ENCODE measurements around the gene MDFI. TPM values are rescaled to one million over a fixed set of nuclear protein-coding genes. Genes with fewer than 3 reads are reported as not detected.

The MDFI gene
- total and polyA plus RNA-seq, 2 experiments from 2014 or later: 2.8 to 51.4 TPM

GRCh38 chr6:41599852-41600445 lies 38.3 kb upstream of the MDFI start:
- TF ChIP-seq CREB1 (CRISPR knock-in tag; IDR thresholded peaks at IDR 0.05; ENCODE audit: low read depth) (no peak), POLR2AphosphoS5 (IDR thresholded peaks at IDR 0.05; ENCODE audit: low read depth) (no peak), ETS1 (IDR thresholded peaks at IDR 0.05) (no peak), JUNB (IDR thresholded peaks at IDR 0.05; ENCODE audit: unreplicated experiment) (no peak)
- Histone ChIP-seq H3K36me3 (ENCODE audit: insufficient read depth) (no peaks in the 10 kb centered on the region), H3K27me3 (ENCODE audit: insufficient read depth) (peaks cover 10% of the 10 kb centered on the region), H3K4me3 (peak overlapping the region; percentile 39; the same call in 1 of the 2 replicates), H2AFZ (no peak overlapping the region), H3K9me2 (ENCODE audit: insufficient read depth) (no peaks in the 10 kb centered on the region), H3K79me2 (replicated peaks; ENCODE audit: insufficient read depth) (no peaks in the 10 kb centered on the region), H3K4me1 (ENCODE audit: insufficient read depth) (peaks cover 41% of the 10 kb centered on the region), H3F3A (replicated peaks; ENCODE audit: low read depth) (peaks cover 5% of the 10 kb centered on the region; the same call in 1 of the 2 replicates), H4K20me1 (replicated peaks; ENCODE audit: insufficient read depth) (no peaks in the 10 kb centered on the region), H3K27ac (ENCODE audit: low read depth) (no peak overlapping the region), H3K4me2 (peak overlapping the region; percentile 77)
- H3K27me3 Mint-ChIP-seq (ENCODE audit: insufficient read depth, low read depth, poor library complexity): peaks cover 32% of the 10 kb centered on the region
- H3K27ac Mint-ChIP-seq: no peak overlapping the region
- no peaks in the 10 kb centered on the region; the same call in 2 of the 3 replicates for H3K36me3 Mint-ChIP-seq (ENCODE audit: low read depth)
- DNase-seq (ENCODE audit: low spot score) (no peak), ATAC-seq (no peak; the same call in 2 of the 3 replicates)
- no peaks in the 10 kb centered on the region for H3K9me3 Mint-ChIP-seq
- no peak overlapping the region for H3K4me3 Mint-ChIP-seq
- peaks cover 50% of the 10 kb centered on the region for H3K4me1 Mint-ChIP-seq

GRCh38 chr6:41600499-41601247 lies 37.6 kb upstream of the MDFI start:
- ATAC-seq (peak; percentile 1; the same call in 1 of the 3 replicates), DNase-seq (ENCODE audit: low spot score) (no peak)
- peaks cover 5% of the 10 kb centered on the region; the same call in 1 of the 2 replicates for H3F3A ChIP-seq (replicated peaks; ENCODE audit: low read depth)
- H3K79me2 ChIP-seq (replicated peaks; ENCODE audit: insufficient read depth): no peaks in the 10 kb centered on the region
- H3K36me3 ChIP-seq (ENCODE audit: insufficient read depth): no peaks in the 10 kb centered on the region
- H4K20me1 ChIP-seq (replicated peaks; ENCODE audit: insufficient read depth): no peaks in the 10 kb centered on the region
- peaks cover 10% of the 10 kb centered on the region for H3K27me3 ChIP-seq (ENCODE audit: insufficient read depth)
- no peaks in the 10 kb centered on the region for H3K9me2 ChIP-seq (ENCODE audit: insufficient read depth)
- H3K36me3 Mint-ChIP-seq (ENCODE audit: low read depth): no peaks in the 10 kb centered on the region; the same call in 2 of the 3 replicates
- H3K4me2 ChIP-seq: peak overlapping the region; percentile 77
- H3K27ac Mint-ChIP-seq: no peak overlapping the region; the same call in 1 of the 2 replicates
- H3K4me1 Mint-ChIP-seq: peaks cover 51% of the 10 kb centered on the region
- no peak overlapping the region for H2AFZ ChIP-seq
- H3K4me3 ChIP-seq: peak overlapping the region; percentile 39; the same call in 1 of the 2 replicates
- H3K27me3 Mint-ChIP-seq (ENCODE audit: insufficient read depth, low read depth, poor library complexity): peaks cover 33% of the 10 kb centered on the region
- H3K4me1 ChIP-seq (ENCODE audit: insufficient read depth): peaks cover 41% of the 10 kb centered on the region
- no peak overlapping the region for H3K4me3 Mint-ChIP-seq
- H3K27ac ChIP-seq (ENCODE audit: low read depth): no peak overlapping the region
- no peaks in the 10 kb centered on the region for H3K9me3 Mint-ChIP-seq
- TF ChIP-seq CREB1 (CRISPR knock-in tag; IDR thresholded peaks at IDR 0.05; ENCODE audit: low read depth) (no peak), STAT1 (IDR thresholded peaks at IDR 0.05; ENCODE audit: unreplicated experiment) (no peak), NANOG (IDR thresholded peaks at IDR 0.05; ENCODE audit: borderline replicate concordance) (no peak), EZH2phosphoT487 (IDR thresholded peaks at IDR 0.05; ENCODE audit: unreplicated experiment) (no peak), CTCF (conservative IDR thresholded peaks at IDR 0.05; ENCODE audit: low read depth in 2 of 2) (no peak), ZNF114 (CRISPR knock-in tag; IDR thresholded peaks at IDR 0.05) (no peak), ETS1 (IDR thresholded peaks at IDR 0.05) (no peak), POLR2AphosphoS5 (IDR thresholded peaks at IDR 0.05; ENCODE audit: low read depth) (no peak), JUNB (IDR thresholded peaks at IDR 0.05; ENCODE audit: unreplicated experiment) (no peak), EZH2 (IDR thresholded peaks at IDR 0.05; ENCODE audit: low read depth, unreplicated experiment) (no peak), ZNF331 (CRISPR knock-in tag; IDR thresholded peaks at IDR 0.05; ENCODE audit: low read depth) (no peak), REST (IDR thresholded peaks at IDR 0.05; ENCODE audit: unreplicated experiment) (no peak)
